Mesendoderm (in vitro differentiated cells): ENCODE results near the gene TOPORS.

ENCODE experiments used
- DNase-seq: peaks from one replicate; pipeline ENCODE4 v3.0.0; 2013
- H2AK5ac ChIP-seq: 2 replicates; pipeline ENCODE4 v1.6.1; 2013; ENCODE audit warnings: low read length, inconsistent platforms
- H2BK120ac ChIP-seq: 2 replicates; pipeline ENCODE4 v1.6.1; 2013; ENCODE audit warnings: low read depth, mild to moderate bottlenecking, low read length, moderate library complexity, mixed read lengths
- H2BK15ac ChIP-seq: replicated peaks from 2 replicates; pipeline ENCODE4 v1.6.1; 2013; ENCODE audit warnings: low read depth, mild to moderate bottlenecking, moderate library complexity
- H2BK5ac ChIP-seq: 2 replicates; pipeline ENCODE4 v1.6.1; 2013; ENCODE audit warnings: low read length, inconsistent platforms
- H3K18ac ChIP-seq: 2 replicates; pipeline ENCODE4 v1.6.1; 2013; ENCODE audit warnings: mild to moderate bottlenecking, low read length, mixed read lengths
- H3K23ac ChIP-seq: one replicate; pipeline ENCODE4 v1.6.1; 2013; ENCODE audit warnings: low read length
- H3K27ac ChIP-seq: 2 replicates; pipeline ENCODE4 v1.5.1; 2013; ENCODE audit warnings: low read depth, mild to moderate bottlenecking, inconsistent platforms, low read length, moderate library complexity
- H3K27me3 ChIP-seq: 2 replicates; pipeline ENCODE4 v1.6.1; 2013; ENCODE audit warnings: low read length, control low read depth, mild to moderate bottlenecking, inconsistent platforms; ENCODE audit not compliant: insufficient read depth, poor library complexity
- H3K36me3 ChIP-seq: 2 replicates; pipeline ENCODE4 v1.6.1; 2013; ENCODE audit warnings: low read length, inconsistent platforms; ENCODE audit not compliant: control insufficient read depth, insufficient read depth
- H3K4ac ChIP-seq: one replicate; pipeline ENCODE4 v1.6.1; 2013; ENCODE audit warnings: low read depth, mild to moderate bottlenecking, low read length, moderate library complexity
- H3K4me1 ChIP-seq: 2 replicates; pipeline ENCODE4 v1.6.1; 2013; ENCODE audit warnings: low read depth, low read length, inconsistent platforms; ENCODE audit not compliant: control insufficient read depth
- H3K4me2 ChIP-seq: 2 replicates; pipeline ENCODE4 v1.6.1; 2013; ENCODE audit warnings: low read length
- H3K4me3 ChIP-seq: 2 replicates; pipeline ENCODE4 v1.5.1; 2013; ENCODE audit warnings: mild to moderate bottlenecking, low read length
- H3K56ac ChIP-seq: one replicate; pipeline ENCODE4 v1.6.1; 2013; ENCODE audit warnings: low read length
- H3K79me1 ChIP-seq: 2 replicates; pipeline ENCODE4 v1.6.1; 2013; ENCODE audit warnings: low read length, inconsistent platforms
- H3K79me2 ChIP-seq: 2 replicates; pipeline ENCODE4 v1.6.1; 2013; ENCODE audit warnings: mild to moderate bottlenecking, low read length; ENCODE audit not compliant: control insufficient read depth, insufficient read depth
- H3K9ac ChIP-seq: 2 replicates; pipeline ENCODE4 v1.6.1; 2013; ENCODE audit warnings: low read length, inconsistent platforms
- H4K5ac ChIP-seq: one replicate; pipeline ENCODE4 v1.6.1; 2013; ENCODE audit warnings: low read length
- H4K8ac ChIP-seq: one replicate; pipeline ENCODE4 v1.6.1; 2013; ENCODE audit warnings: low read depth, mild to moderate bottlenecking, control low read depth, low read length, moderate library complexity
- WGBS: extraction: QIAGEN DNeasy Blood & Tissue Kit; methylation state at CpG from one replicate; pipeline ENCODE4 v1.1.7; 2013; ENCODE audit warnings: low lambda C conversion rate, missing lambda C conversion rate; ENCODE audit not compliant: insufficient coverage; ENCODE audit errors: extremely low coverage; 5-methylcytosine and 5-hydroxymethylcytosine counted together

TOPORS gene

GRCh38 chr9:32533336-32533735, 19.1 kb downstream of the TOPORS start:
- H2BK120ac ChIP-seq: no peak overlapping the region
- no peak overlapping the region for H3K18ac ChIP-seq
- H3K4me3 ChIP-seq: no peak overlapping the region
- no peak overlapping the region for H2BK15ac ChIP-seq
- H3K4ac ChIP-seq: no peak overlapping the region
- H2AK5ac ChIP-seq: no peak overlapping the region
- no peaks in the 10 kb centered on the region for H3K27me3 ChIP-seq
- H3K79me2 ChIP-seq: no peaks in the 10 kb centered on the region
- no peak overlapping the region for H3K4me2 ChIP-seq
- H4K8ac ChIP-seq: no peak overlapping the region
- H3K36me3 ChIP-seq: no peaks in the 10 kb centered on the region
- no peak overlapping the region for H4K5ac ChIP-seq
- H3K79me1 ChIP-seq: no peaks in the 10 kb centered on the region
- H3K23ac ChIP-seq: no peak overlapping the region
- DNase-seq: no peak
- no peak overlapping the region for H3K9ac ChIP-seq
- no peak overlapping the region for H3K56ac ChIP-seq
- H3K4me1 ChIP-seq: no peaks in the 10 kb centered on the region
- no CpG with 5 or more reads among the region's 6 CpGs for WGBS
- H2BK5ac ChIP-seq: no peak overlapping the region
- no peak overlapping the region for H3K27ac ChIP-seq

- Histone ChIP-seq H3K4me3 (no peak overlapping the region), H4K8ac (no peak overlapping the region), H4K5ac (no peak overlapping the region), H2BK120ac (no peak overlapping the region), H3K4me1 (peaks cover 2% of the 10 kb centered on the region), H3K27me3 (no peaks in the 10 kb centered on the region), H3K79me1 (peaks cover 8% of the 10 kb centered on the region), H3K27ac (no peak overlapping the region), H3K36me3 (no peaks in the 10 kb centered on the region), H3K4ac (no peak overlapping the region), H3K79me2 (peaks cover 10% of the 10 kb centered on the region), H3K56ac (no peak overlapping the region), H3K18ac (no peak overlapping the region), H2BK15ac (no peak overlapping the region), H2AK5ac (no peak overlapping the region), H3K4me2 (no peak overlapping the region), H3K9ac (no peak overlapping the region), H3K23ac (no peak overlapping the region), H2BK5ac (no peak overlapping the region)
- DNase-seq: no peak
- no CpG with 5 or more reads among the region's 2 CpGs for WGBS
These were observed 25.7 kb downstream of the TOPORS start for GRCh38 chr9:32526707-32527048.

- Histone ChIP-seq H3K23ac (no peak within 1 kb of the TSS), H2BK120ac (peak within 1 kb of the TSS; percentile 56), H3K56ac (peak within 1 kb of the TSS; percentile 89), H2BK15ac (no peak within 1 kb of the TSS), H3K27me3 (no peaks in the 10 kb centered on the region), H3K18ac (peak within 1 kb of the TSS; percentile 91), H4K8ac (no peak within 1 kb of the TSS), H3K4me1 (peaks cover 2% of the 10 kb centered on the region), H3K36me3 (no peaks in the 10 kb centered on the region), H3K79me2 (peaks cover 10% of the 10 kb centered on the region), H3K4me3 (peak within 1 kb of the TSS; percentile 63), H3K4ac (peak within 1 kb of the TSS; percentile 48), H3K4me2 (peak within 1 kb of the TSS; percentile 79), H4K5ac (no peak within 1 kb of the TSS), H3K9ac (peak within 1 kb of the TSS; percentile 74), H2AK5ac (peak within 1 kb of the TSS; percentile 83), H3K79me1 (peaks cover 8% of the 10 kb centered on the region), H2BK5ac (peak within 1 kb of the TSS; percentile 88), H3K27ac (peak within 1 kb of the TSS; percentile 70)
- DNase-seq: peak; percentile 85
- no CpG with 5 or more reads among the region's 37 CpGs for WGBS
These were observed 26.2 kb downstream of the TOPORS start, which contains the start of gene RIGI for GRCh38 chr9:32526041-32526706. RIGI (minus strand) TSS chr9:32526196; CDS start chr9:32526166, 30 bp downstream.

GRCh38 chr9:32525709-32526030, 26.7 kb downstream of the TOPORS start:
- Histone ChIP-seq H3K27ac (peak overlapping the region; percentile 70), H3K23ac (no peak overlapping the region), H4K8ac (no peak overlapping the region), H3K4me1 (peaks cover 2% of the 10 kb centered on the region), H2BK120ac (peak overlapping the region; percentile 56), H3K79me1 (peaks cover 8% of the 10 kb centered on the region), H2BK5ac (peak overlapping the region; percentile 88), H2BK15ac (no peak overlapping the region), H3K9ac (peak overlapping the region; percentile 74), H2AK5ac (peak overlapping the region; percentile 83), H3K36me3 (no peaks in the 10 kb centered on the region), H3K4me3 (peak overlapping the region; percentile 63), H3K27me3 (no peaks in the 10 kb centered on the region), H4K5ac (no peak overlapping the region), H3K4me2 (peak overlapping the region; percentile 79), H3K18ac (peak overlapping the region; percentile 91), H3K79me2 (peaks cover 10% of the 10 kb centered on the region), H3K56ac (peak overlapping the region; percentile 89), H3K4ac (peak overlapping the region; percentile 48)
- no peak for DNase-seq
- WGBS: no CpG with 5 or more reads among the region's 4 CpGs

- Histone ChIP-seq H2BK120ac (no peak overlapping the region), H3K4me3 (peak overlapping the region; percentile 28), H3K27me3 (no peaks in the 10 kb centered on the region), H3K56ac (peak overlapping the region; percentile 89), H2AK5ac (peak overlapping the region; percentile 83), H4K8ac (no peak overlapping the region), H4K5ac (no peak overlapping the region), H3K18ac (no peak overlapping the region), H2BK15ac (no peak overlapping the region), H3K4ac (no peak overlapping the region), H3K23ac (no peak overlapping the region), H3K9ac (peak overlapping the region; percentile 74), H3K4me1 (peaks cover 2% of the 10 kb centered on the region), H3K4me2 (peak overlapping the region; percentile 79), H3K27ac (peak overlapping the region; percentile 37), H3K79me2 (peaks cover 10% of the 10 kb centered on the region), H3K79me1 (peaks cover 8% of the 10 kb centered on the region), H2BK5ac (peak overlapping the region; percentile 85), H3K36me3 (no peaks in the 10 kb centered on the region)
- peak; percentile 93 for DNase-seq
- WGBS: no CpG with 5 or more reads among the region's 22 CpGs
These were observed 27.3 kb downstream of the TOPORS start for GRCh38 chr9:32524892-32525708.
